ENCODE results near the gene MMP27.
"Not testable (repeated sequence)": the region's sequence is repeated elsewhere in the genome, so short reads cannot be mapped to it uniquely, and the experiment has no call there.

The MMP27 gene

DNA sequence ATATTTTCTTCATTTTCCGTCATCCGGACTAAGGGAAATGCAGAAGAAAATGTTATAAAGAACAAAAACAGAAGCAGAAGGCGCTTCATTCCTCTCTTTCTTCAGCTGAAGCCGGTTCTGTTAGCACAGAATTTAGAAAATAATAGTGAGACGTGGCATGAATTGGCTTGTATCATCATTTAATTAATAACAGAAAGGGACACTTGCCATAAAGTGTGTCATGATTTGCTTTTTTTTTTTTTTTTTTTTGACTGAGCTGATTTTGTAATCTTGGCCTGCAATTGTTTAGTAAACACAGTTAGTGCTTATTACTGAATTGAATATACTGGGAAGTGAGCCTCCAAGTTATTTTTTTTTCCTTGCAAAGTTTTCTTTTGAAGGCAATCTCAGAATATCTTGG lies at the start of gene MMP27:
Gene MMP27 (minus strand): TSS at position 144 of the 400 bp plus-strand sequence. CDS start 55 bp downstream, at position 89.
- DNase-seq, result no peak

GRCh38 chr11:102753267-102753666 lies 47.7 kb upstream of the MMP27 start:
- no peak for DNase-seq

DNA sequence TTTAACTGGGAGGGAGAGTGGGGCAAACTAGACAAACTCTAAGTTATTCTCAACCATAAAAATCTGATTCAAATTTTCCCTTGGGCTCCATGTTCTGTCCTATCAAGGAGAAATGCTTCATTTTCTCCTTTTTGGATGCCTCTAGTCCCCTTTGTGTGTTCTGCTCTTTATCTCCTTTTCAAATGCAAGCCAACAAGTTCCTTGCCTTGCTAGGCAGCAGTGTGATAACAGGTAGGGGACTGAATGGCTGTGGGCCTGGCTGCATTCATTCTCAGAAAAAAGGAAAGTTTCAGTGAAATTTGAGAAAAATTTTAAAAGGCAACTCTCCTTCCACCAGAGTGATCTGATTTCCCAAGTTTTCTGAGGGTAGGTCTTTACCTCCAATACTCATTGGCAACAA lies 46.1 kb upstream of the MMP27 start:
- no peak for DNase-seq

GRCh38 chr11:102749101-102749722 lies 43.6 kb upstream of the MMP27 start:
- no peak for DNase-seq

DNA sequence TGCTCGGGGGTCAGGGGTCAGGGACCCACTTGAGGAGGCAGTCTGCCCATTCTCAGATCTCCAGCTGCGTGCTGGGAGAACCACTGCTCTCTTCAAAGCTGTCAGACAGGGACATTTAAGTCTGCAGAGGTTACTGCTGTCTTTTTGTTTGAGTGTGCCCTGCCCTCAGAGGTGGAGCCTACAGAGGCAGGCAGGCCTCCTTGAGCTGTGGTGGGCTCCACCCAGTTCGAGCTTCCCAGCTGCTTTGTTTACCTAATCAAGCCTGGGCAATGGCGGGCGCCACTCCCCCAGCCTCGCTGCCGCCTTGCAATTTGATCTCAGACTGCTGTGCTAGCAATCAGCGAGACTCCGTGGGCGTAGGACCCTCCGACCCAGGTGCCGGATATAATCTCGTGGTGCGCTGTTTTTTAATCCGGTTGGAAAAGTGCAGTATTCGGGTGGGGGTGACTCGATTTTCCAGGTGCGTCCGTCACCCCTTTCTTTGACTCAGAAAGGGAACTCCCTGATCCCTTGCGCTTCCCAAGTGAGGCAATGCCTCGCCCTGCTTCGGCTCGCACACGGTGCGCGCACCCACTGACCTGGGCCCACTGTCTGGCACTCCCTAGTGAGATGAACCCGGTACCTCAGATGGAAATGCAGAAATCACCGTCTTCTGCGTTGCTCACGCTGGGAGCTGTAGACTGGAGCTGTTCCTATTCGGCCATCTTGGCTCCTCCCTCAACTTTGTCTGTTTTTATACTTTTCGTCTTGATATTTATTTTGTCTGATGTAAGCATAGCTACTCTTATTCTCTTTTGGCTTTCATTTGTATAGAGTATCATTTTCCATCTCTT lies 41.4 kb upstream of the MMP27 start:
- peak; percentile 17 to 55 (median 27) for DNase-seq

DNA sequence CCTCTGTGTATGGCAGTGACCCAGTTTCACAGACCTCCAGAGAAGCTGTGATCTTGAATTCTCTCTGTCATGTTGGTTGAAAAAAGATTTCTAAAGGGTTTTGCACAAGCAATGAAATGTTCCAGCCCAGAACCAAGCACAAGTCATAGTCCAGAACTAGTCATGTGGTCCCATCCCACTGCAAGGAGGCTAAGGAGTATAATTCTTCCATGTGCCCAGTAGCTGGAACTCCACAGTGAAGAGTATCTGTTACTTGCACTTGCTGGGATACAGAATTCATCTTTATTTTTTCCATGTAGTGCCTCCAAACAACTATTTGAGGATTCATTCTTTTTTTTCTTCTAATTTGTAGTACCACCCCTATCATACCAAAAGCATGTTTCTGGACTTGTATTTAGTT lies 29.1 kb upstream of the MMP27 start:
- no peak for DNase-seq

GRCh38 chr11:102733232-102733875 lies 27.8 kb upstream of the MMP27 start:
- peak; percentile 41 to 82 (median 82) for DNase-seq

DNA sequence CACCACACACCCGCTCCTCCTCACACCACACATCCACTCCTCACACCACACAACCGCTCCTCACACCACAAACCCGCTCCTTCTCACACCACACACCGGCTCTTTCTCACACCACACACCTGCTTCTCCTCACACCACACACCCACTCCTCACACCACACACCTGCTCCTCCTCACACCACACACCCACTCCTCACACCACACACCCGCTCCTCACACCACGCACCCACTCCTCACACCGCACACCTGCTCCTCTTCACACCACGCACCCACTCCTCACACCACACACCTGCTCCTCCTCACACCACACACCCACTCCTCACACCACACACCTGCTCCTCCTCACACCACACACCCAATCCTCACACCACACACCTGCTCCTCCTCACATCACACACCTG lies 25.4 kb upstream of the MMP27 start:
- not testable (repeated sequence) for DNase-seq

DNA sequence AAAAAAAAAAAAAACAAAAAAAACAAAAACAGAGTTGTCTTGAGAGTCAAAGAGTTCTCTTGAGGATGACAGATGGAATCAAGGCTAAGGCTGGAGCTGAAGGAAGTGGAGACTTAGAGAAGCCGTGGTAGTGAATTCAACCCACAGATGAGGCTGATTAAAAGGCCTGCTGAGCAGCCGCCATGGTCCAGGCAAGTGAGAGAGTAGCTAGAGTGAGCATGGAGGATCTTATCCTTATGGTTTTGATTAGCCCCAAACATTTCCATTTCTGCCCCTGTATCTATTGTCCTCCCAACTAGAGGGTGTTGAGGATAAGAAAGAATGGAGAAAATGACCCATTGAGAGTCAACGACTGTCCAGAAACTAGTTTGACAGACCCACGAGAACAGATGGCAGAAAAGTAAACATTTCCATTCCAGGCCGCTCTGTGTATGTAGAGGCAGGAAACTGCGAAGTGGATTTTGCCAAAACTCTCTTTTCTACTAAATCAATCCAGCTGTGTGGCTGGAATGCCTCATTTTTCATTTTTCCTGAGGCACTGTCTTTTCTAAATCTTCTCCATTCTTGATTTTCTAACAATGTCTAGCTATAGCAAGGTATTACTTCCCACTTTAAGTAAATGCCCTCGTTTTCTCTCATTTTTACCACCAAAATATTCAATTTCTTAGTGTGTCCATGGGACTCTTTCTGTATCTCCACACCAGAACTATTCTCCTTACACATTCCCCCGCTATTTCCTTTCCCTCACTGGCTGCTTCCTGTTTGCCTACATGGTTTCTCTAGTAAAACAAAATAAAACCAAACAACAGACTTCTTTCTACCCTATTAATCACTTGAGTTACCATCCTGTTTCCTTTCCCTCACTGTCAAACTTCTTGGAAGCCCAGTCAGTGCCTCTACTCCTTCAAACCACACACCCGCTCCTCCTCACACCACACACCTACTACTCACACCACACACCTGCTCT lies 24.6 kb upstream of the MMP27 start:
- DNase-seq, result peak in 1 of 3 experiments; percentile 15

- DNase-seq, result no peak
Observed at GRCh38 chr11:102727890-102728289, 22.3 kb upstream of the MMP27 start.

DNA sequence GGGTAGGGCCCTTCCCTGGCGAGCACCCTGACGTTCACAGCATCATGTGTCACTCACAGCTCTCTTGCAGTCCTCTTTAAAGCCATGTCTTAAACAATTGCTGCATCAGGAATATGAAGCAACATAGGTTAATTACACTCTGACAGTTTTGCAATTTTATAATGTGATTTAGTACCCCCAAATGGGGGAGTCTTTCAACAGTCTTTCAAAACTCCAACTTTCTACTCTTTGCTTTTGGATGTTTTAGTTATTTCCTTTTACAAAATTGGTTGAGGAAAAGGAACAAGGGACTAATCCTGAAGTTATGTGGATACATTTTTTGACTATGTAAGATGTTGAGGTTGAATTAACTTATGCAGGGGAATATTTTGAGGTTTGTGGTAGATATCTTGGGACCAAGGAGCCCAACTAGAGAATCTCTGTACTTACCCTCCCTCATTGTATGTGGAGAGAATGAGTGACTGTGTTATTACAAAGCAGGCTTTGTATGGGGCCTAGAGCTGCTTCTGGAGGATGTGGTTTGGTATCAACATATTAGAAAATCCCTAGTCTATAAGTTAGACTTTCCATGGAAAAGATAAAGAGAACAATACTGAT lies 19.4 kb upstream of the MMP27 start, which contains the start of gene MMP8:
Gene MMP8 (minus strand): TSS at position 51 of the 597 bp plus-strand sequence. CDS start 99 bp downstream, outside the sequence.
- no peak for DNase-seq

GRCh38 chr11:102722821-102723220 lies 17.3 kb upstream of the MMP27 start:
- no peak for DNase-seq

DNA sequence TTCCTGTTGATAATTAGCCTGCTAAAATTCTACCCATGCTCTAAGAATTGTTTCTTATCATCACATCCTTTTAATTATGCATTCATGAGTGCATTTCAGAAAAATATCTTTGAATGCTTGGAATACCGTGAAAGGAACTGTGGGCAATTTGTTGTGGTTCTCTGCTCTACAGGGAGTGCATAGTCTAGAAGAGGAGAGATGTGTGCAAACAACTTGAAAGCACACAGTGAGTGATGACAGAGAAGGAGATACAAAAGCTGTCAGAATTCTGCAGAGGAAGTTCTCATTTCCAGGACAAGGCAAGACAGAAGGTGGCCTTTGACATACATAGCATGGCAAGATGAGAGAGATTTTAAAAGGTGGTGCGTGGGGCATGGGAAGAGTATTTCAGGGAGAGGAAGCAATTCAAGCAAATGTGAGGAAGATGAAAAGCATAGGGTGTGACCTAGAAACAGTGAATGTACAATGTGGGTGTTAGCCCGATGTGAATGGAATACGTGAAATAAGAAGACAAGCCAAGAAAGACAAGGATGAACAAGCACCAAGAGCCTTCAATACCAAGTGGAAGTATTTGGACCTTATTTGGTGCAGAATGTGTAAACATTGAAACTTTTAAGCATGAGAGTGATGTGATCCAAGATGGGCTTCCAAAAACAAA lies 14.2 kb upstream of the MMP27 start:
- no peak for DNase-seq

GRCh38 chr11:102717280-102717679 lies 11.7 kb upstream of the MMP27 start:
- DNase-seq, result no peak

GRCh38 chr11:102716527-102716926 lies 11.0 kb upstream of the MMP27 start:
- DNase-seq, result no peak

DNA sequence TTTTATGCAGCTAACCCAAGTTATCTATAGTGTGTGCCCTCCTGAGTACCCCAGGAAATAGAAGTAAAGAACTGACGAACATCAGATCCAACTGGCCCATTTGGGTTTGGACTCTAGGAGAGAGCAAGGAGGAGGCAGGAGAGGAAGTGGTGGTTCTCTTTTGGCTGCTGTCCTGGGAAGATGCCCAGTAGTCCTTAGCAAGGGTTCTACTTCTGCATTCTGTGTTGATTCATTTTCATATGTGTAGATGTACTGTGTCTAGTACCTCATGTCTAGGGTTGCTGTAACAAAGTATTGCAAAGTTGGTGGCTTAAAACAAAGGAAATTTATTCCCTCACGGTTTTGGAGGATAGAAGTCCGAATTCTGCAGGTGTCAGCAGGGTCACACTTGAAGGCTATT lies 6.6 kb upstream of the MMP27 start:
- DNase-seq, result no peak

GRCh38 chr11:102709201-102709945 lies 3.8 kb upstream of the MMP27 start:
- DNase-seq, result no peak

DNA sequence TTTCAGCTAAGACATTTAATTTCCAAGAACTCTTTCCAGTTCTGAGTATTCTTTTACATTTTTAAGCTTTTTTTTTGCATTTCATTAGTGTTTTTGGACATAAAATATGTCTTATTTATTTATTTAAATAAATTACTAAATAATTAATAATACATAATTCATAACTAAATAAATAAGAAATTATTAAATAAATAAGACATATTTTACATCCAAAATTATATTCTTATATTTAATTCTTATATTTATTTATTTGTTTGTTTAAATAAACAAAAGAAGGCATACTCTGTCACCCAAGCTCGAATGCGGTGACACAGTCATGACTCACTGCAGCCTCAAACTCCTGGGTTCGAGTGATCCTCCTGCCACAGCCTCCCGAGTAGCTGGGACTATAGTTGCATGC lies 3.1 kb upstream of the MMP27 start:
- no peak for DNase-seq

DNA sequence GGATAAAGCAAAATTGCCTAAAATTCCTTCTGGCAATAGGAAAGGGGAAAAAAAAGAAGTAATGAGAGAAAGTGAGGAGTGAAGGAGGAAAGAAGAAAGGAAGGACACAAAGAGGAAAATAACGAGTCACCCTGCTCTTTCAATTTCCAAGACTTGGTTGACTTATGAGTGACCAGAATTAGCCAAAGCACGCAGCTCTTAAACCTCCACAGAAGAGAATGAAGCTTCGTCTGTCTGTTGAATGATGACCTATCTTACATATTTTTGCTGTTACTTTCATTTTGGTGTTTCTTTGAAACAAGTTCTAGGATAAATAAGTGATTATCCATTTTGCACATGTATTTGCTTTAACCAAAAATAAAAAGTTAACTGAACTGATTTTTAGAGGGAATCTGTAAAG lies 728 bp downstream of the MMP27 start:
- DNase-seq, result no peak

DNA sequence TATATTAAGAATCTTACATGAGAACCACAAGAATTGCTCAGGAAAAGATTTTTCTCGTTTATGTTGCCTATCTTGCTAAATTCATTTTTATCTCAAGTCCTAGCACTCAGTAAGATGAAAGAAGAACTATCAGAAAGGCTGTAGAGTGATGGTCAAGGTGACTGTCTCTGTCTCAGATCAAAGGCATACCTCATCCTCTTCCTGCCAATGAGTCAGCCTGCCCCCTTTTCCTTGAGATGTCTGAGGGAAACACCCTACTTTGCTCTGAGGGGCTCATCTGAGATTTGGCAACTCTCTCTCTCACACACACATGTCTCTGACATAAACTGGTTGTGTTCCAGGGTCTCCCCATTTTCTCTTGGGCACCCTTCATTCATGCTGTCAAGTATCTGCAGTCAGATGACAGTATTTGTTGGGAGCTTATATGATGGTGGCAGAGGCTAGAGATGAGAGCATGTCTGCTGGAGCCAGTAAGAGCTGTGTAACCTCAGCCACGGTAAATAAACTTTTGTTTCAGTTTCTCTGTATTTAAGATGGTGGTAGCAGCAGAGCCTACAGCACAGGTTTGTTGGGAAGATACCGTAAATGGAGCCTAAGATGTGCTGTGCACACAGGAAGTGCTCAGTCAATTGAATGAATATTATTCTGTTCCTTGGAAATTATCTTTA lies 1.6 kb downstream of the MMP27 start:
- no peak for DNase-seq

Data from NCI-H1417 (cell line).